ACC112 (cell line): ENCODE results near the gene NOC4L.
"Not testable (repeated sequence)": the region's sequence is repeated elsewhere in the genome, so short reads cannot be mapped to it uniquely, and the experiment has no call there.

Experiments used
- H2AFZ ChIP-seq: fragments of 200-600 bp; sonication (generic); one replicate; pipeline ENCODE4 v1.6.0; 2017; ENCODE audit warnings: antibody characterized with exemption, low read length; ENCODE audit not compliant: unreplicated experiment
- H3K27ac ChIP-seq: fragments of 200-600 bp; sonication (generic); 2 replicates; pipeline ENCODE4 v1.5.1; 2014; ENCODE audit warnings: low read depth, mild to moderate bottlenecking, antibody characterized with exemption, low read length, moderate library complexity
- H3K27me3 ChIP-seq: fragments of 200-600 bp; sonication (generic); 2 replicates; pipeline ENCODE4 v1.6.1; 2014; ENCODE audit warnings: mild to moderate bottlenecking, antibody characterized with exemption, low read length, moderate library complexity, mixed read lengths; ENCODE audit not compliant: insufficient read depth
- H3K36me3 ChIP-seq: fragments of 200-600 bp; sonication (generic); 2 replicates; pipeline ENCODE4 v1.6.1; 2016; ENCODE audit warnings: mild to moderate bottlenecking, antibody characterized with exemption, low read length, moderate library complexity, mixed read lengths; ENCODE audit not compliant: insufficient read depth
- H3K4me1 ChIP-seq: fragments of 200-600 bp; sonication (generic); one replicate; pipeline ENCODE4 v1.6.1; 2016; ENCODE audit warnings: low read length, mixed read lengths; ENCODE audit not compliant: insufficient read depth, unreplicated experiment, control insufficient read depth
- H3K4me3 ChIP-seq: fragments of 200-600 bp; sonication (generic); 2 replicates; pipeline ENCODE4 v1.5.1; 2014; ENCODE audit warnings: mild to moderate bottlenecking, low read depth, low read length
- H3K79me2 ChIP-seq: fragments of 200-600 bp; sonication (generic); one replicate; pipeline ENCODE4 v1.6.0; 2016; ENCODE audit warnings: low read length; ENCODE audit not compliant: control insufficient read depth, unreplicated experiment, insufficient read depth

Gene NOC4L

GRCh38 chr12:132134653-132135183 is 9.5 kb upstream of the NOC4L start:
- H3K27ac ChIP-seq, H3K27me3 ChIP-seq, H3K4me1 ChIP-seq, H2AFZ ChIP-seq, H3K4me3 ChIP-seq, H3K36me3 ChIP-seq, H3K79me2 ChIP-seq: not testable (repeated sequence)

GRCh38 chr12:132136226-132136625 is 8.0 kb upstream of the NOC4L start:
- H3K4me1 ChIP-seq, H3K4me3 ChIP-seq, H3K36me3 ChIP-seq, H3K27ac ChIP-seq, H3K27me3 ChIP-seq, H2AFZ ChIP-seq, H3K79me2 ChIP-seq: not testable (repeated sequence)

- H3K36me3 ChIP-seq: no peaks in the 10 kb centered on the region
- no peak overlapping the region for H3K27ac ChIP-seq
- peaks cover under 1% of the 10 kb centered on the region for H3K4me1 ChIP-seq
- no peaks in the 10 kb centered on the region for H3K27me3 ChIP-seq
- H3K4me3 ChIP-seq: no peak overlapping the region
- H3K79me2 ChIP-seq: peaks cover 8% of the 10 kb centered on the region
- no peak overlapping the region for H2AFZ ChIP-seq
Observed at GRCh38 chr12:132137483-132138125, 6.7 kb upstream of the NOC4L start.

GRCh38 chr12:132138941-132139871 is 5.1 kb upstream of the NOC4L start:
- Histone ChIP-seq H3K4me1 (peaks cover 7% of the 10 kb centered on the region), H3K27ac (no peak overlapping the region), H3K36me3 (no peaks in the 10 kb centered on the region), H3K79me2 (peaks cover 18% of the 10 kb centered on the region), H3K27me3 (no peaks in the 10 kb centered on the region), H2AFZ (no peak overlapping the region), H3K4me3 (no peak overlapping the region)

- Histone ChIP-seq H3K4me1 (peaks cover 7% of the 10 kb centered on the region), H3K27me3 (no peaks in the 10 kb centered on the region), H3K27ac (no peak overlapping the region), H3K4me3 (no peak overlapping the region), H3K36me3 (no peaks in the 10 kb centered on the region), H3K79me2 (peaks cover 22% of the 10 kb centered on the region), H2AFZ (no peak overlapping the region)
Observed at GRCh38 chr12:132139912-132140311, 4.3 kb upstream of the NOC4L start.

- no peak overlapping the region for H3K27ac ChIP-seq
- H3K4me1 ChIP-seq: peaks cover 12% of the 10 kb centered on the region
- H3K36me3 ChIP-seq: no peaks in the 10 kb centered on the region
- H3K79me2 ChIP-seq: peaks cover 28% of the 10 kb centered on the region
- H2AFZ ChIP-seq: no peak overlapping the region
- H3K4me3 ChIP-seq: no peak overlapping the region
- H3K27me3 ChIP-seq: no peaks in the 10 kb centered on the region
Observed at GRCh38 chr12:132140501-132140900, 3.8 kb upstream of the NOC4L start.

GRCh38 chr12:132140918-132141841 is 3.1 kb upstream of the NOC4L start:
- Histone ChIP-seq H3K27ac (no peak overlapping the region), H2AFZ (no peak overlapping the region), H3K79me2 (peaks cover 31% of the 10 kb centered on the region), H3K36me3 (peaks cover 2% of the 10 kb centered on the region; the same call in 1 of the 2 replicates), H3K4me3 (no peak overlapping the region), H3K27me3 (no peaks in the 10 kb centered on the region), H3K4me1 (peaks cover 14% of the 10 kb centered on the region)

- Histone ChIP-seq H3K4me3 (peak overlapping the region; percentile 78; the same call in 1 of the 2 replicates), H3K79me2 (peaks cover 31% of the 10 kb centered on the region), H3K4me1 (peaks cover 14% of the 10 kb centered on the region), H3K27ac (no peak overlapping the region), H3K27me3 (no peaks in the 10 kb centered on the region), H3K36me3 (peaks cover 3% of the 10 kb centered on the region; the same call in 1 of the 2 replicates), H2AFZ (no peak overlapping the region)
Observed at GRCh38 chr12:132141976-132142678, 2.1 kb upstream of the NOC4L start.

- peaks cover 3% of the 10 kb centered on the region; the same call in 1 of the 2 replicates for H3K36me3 ChIP-seq
- H3K4me3 ChIP-seq: peak overlapping the region; percentile 78
- peaks cover 14% of the 10 kb centered on the region for H3K4me1 ChIP-seq
- no peaks in the 10 kb centered on the region for H3K27me3 ChIP-seq
- no peak overlapping the region for H3K27ac ChIP-seq
- no peak overlapping the region for H2AFZ ChIP-seq
- peaks cover 31% of the 10 kb centered on the region for H3K79me2 ChIP-seq
Observed at GRCh38 chr12:132142679-132143335, 1.4 kb upstream of the NOC4L start.
